ENCODE measurements around the gene CNIH1. TPM values are rescaled to one million over a fixed set of nuclear protein-coding genes. Genes with fewer than 3 reads are reported as not detected.
"Not testable (repeated sequence)": the region's sequence is repeated elsewhere in the genome, so short reads cannot be mapped to it uniquely, and the experiment has no call there.

CNIH1 gene
- total RNA-seq, 6 donors from 2014 or later: 37.7 to 105 (median 57.9) TPM

GRCh38 chr14:54395716-54396115 lies 45.5 kb downstream of the CNIH1 start:
- no peak for ATAC-seq (ENCODE audit: low FRiP score in 2 of 2)
- H3K9me3 ChIP-seq: no peaks in the 10 kb centered on the region
- TF ChIP-seq EP300 (IDR thresholded peaks at IDR 0.05) (no peak), POLR2AphosphoS5 (IDR thresholded peaks at IDR 0.05) (no peak)
- no peaks in the 10 kb centered on the region for H3K36me3 ChIP-seq
- WGBS, 2 donors: 100% methylated on average over 2 of the region's 2 CpGs
- no peaks in the 10 kb centered on the region for H3K27me3 ChIP-seq
- peaks cover 4 to 16% (median 5%) of the 10 kb centered on the region in 4 donors for H3K4me1 ChIP-seq
- H3K4me3 ChIP-seq: no peak overlapping the region
- DNase-seq: no peak
- H3K27ac ChIP-seq: no peak overlapping the region

GRCh38 chr14:54395284-54395683 lies 45.9 kb downstream of the CNIH1 start:
- Histone ChIP-seq H3K9me3 (no peaks in the 10 kb centered on the region), H3K4me1 (peaks cover 4 to 16% (median 5%) of the 10 kb centered on the region in 4 donors), H3K27me3 (no peaks in the 10 kb centered on the region), H3K27ac (no peak overlapping the region), H3K36me3 (no peaks in the 10 kb centered on the region), H3K4me3 (no peak overlapping the region)
- DNase-seq (no peak), ATAC-seq (ENCODE audit: low FRiP score in 2 of 2) (no peak)
- WGBS, 2 donors: 80 to 86% methylated on average over 4 of the region's 4 CpGs
- TF ChIP-seq, protein P1, sequence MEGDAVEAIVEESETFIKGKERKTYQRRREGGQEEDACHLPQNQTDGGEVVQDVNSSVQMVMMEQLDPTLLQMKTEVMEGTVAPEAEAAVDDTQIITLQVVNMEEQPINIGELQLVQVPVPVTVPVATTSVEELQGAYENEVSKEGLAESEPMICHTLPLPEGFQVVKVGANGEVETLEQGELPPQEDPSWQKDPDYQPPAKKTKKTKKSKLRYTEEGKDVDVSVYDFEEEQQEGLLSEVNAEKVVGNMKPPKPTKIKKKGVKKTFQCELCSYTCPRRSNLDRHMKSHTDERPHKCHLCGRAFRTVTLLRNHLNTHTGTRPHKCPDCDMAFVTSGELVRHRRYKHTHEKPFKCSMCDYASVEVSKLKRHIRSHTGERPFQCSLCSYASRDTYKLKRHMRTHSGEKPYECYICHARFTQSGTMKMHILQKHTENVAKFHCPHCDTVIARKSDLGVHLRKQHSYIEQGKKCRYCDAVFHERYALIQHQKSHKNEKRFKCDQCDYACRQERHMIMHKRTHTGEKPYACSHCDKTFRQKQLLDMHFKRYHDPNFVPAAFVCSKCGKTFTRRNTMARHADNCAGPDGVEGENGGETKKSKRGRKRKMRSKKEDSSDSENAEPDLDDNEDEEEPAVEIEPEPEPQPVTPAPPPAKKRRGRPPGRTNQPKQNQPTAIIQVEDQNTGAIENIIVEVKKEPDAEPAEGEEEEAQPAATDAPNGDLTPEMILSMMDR (IDR thresholded peaks at IDR 0.05): no peak
- no peak for TF ChIP-seq EP300 (IDR thresholded peaks at IDR 0.05)
- TF ChIP-seq POLR2AphosphoS5 (IDR thresholded peaks at IDR 0.05): no peak
- no peak for TF ChIP-seq POLR2A (IDR thresholded peaks at IDR 0.05)

DNA sequence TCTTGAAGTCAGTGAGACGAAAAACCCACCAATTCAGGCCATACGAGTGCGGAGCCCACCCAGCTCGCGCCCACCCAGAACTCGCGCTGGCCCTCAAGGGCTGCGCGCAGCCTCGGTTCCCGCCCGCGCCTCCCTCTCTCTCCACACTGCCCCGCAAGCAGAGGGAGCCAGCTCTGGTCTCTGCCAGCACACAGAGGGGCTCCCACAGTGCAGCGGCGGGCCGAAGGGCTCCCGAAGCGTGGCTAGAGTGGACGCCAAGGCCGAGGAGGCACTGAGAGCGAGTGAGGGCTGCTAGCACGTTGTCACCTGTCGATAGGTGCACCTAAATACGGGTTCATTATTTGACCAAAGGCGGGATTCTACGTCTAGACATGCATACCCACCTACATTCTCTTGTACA lies 46.6 kb downstream of the CNIH1 start:
- 97% methylated on average over 27 of the region's 27 CpGs for WGBS, 2 donors
- peak in 1 of 2 donors; percentile 83 for DNase-seq
- TF ChIP-seq, protein P1 (IDR thresholded peaks at IDR 0.05): no peak
- no peak for TF ChIP-seq EP300 (IDR thresholded peaks at IDR 0.05)
- no peak for TF ChIP-seq POLR2AphosphoS5 (IDR thresholded peaks at IDR 0.05)
- no peak for TF ChIP-seq POLR2A (IDR thresholded peaks at IDR 0.05)

DNA sequence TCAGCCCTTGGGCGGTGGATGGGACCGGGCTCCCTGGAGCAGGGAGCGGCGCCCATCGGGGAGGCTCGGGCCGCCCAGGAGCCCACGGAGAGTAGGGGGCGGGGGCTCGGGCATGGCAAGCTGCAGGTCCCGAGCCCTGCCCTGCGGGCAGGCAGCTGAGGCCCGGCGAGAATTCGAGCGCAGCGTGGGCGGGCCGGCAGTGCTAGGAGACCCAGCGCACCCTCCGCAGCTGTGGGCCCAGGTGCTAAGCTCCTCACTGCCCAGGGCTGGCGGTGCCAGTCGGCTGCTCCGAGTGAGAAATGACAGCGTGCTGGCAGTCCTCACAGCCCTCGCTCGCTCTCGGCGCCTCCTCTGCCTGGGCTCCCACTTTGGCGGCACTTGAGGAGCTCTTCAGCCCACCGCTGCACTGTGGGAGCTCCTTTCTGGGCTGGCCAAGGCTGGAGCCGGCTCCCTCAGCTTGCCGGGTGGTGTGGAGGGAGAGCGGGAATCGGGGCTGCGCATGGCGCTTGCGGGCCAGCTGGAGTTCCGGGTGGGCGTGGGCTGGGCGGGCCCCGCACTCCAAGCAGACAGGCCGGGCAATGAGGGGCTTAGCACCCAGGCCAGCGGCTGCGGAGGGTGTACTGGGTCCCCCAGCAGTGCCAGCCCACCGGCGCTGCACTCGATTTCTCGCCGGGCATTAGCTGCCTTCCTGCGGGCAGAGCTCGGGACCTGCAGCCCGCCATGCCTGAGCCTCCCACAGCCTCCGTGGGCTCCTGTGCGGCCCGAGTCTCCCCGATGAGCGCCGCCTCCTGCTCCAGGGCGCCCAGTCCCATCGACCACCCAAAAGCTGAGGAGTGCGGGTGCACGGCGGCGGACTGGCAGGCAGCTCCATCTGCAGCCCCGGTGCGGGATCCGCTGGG lies 47.9 kb downstream of the CNIH1 start:
- H3K27me3 ChIP-seq; H3K36me3 ChIP-seq; ATAC-seq (ENCODE audit: low FRiP score in 2 of 2); H3K4me3 ChIP-seq; H3K27ac ChIP-seq; H3K9me3 ChIP-seq: not testable (repeated sequence)
- DNase-seq: peak in 1 of 2 donors; percentile 79
- 90 to 95% methylated on average over 2 to 47 of the region's 68 CpGs for WGBS, 2 donors
- peaks cover 4 to 16% (median 5%) of the 10 kb centered on the region in 4 donors for H3K4me1 ChIP-seq

More for the DNA sequence above, 46.6 kb downstream of the CNIH1 start:
- no peak overlapping the region for H3K4me3 ChIP-seq
- H3K36me3 ChIP-seq: no peaks in the 10 kb centered on the region
- H3K9me3 ChIP-seq: no peaks in the 10 kb centered on the region
- no peaks in the 10 kb centered on the region for H3K27me3 ChIP-seq
- H3K27ac ChIP-seq: no peak overlapping the region
- peaks cover 4 to 16% (median 5%) of the 10 kb centered on the region in 4 donors for H3K4me1 ChIP-seq
- ATAC-seq (ENCODE audit: low FRiP score in 2 of 2): no peak

DNA sequence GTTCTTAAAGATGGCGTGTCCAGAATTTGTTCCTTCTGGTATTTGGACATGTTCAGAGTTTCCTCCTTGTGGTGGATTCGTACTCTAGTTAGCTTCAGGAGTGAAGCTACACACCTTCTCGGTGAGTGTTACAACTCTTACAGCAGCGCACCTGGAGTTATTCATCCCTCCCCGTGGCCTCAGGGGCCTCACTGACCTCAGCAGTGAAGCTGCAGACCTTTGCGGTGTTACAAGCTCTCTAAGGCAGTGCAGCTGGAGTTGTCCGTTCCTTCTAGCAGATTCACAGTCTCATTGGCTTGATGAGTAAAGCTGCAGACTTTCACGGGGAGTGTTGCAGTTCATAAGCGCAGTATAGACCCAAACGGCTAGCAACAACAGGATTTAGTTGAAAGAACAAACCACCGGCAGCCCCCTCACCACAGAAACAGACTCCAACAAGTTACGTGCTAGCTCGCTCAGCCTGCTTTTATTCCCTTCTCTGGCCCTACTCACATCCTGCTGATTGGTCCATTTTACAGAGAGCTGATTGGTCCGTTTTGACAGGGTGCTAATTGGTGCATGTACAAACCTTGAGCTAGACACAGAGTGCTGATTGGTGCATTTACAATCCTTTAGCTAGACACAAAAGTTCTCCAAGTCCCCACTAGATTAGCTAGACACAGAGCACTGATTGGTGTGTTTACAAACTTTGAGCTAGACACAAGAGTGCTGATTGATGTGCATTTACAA lies 48.9 kb downstream of the CNIH1 start:
- Histone ChIP-seq H3K27me3 (no peaks in the 10 kb centered on the region), H3K27ac (no peak overlapping the region), H3K9me3 (no peaks in the 10 kb centered on the region), H3K4me1 (peaks cover 1 to 8% (median 2%) of the 10 kb centered on the region in 4 donors), H3K4me3 (no peak overlapping the region), H3K36me3 (no peaks in the 10 kb centered on the region)
- TF ChIP-seq, protein P1 (IDR thresholded peaks at IDR 0.05): no peak
- TF ChIP-seq EP300 (IDR thresholded peaks at IDR 0.05) (no peak), POLR2AphosphoS5 (IDR thresholded peaks at IDR 0.05) (no peak), POLR2A (IDR thresholded peaks at IDR 0.05) (no peak)
- no peak for ATAC-seq (ENCODE audit: low FRiP score in 2 of 2)
- 86 to 89% methylated on average over 14 of the region's 14 CpGs for whole genome bisulfite sequencing, 2 donors
- DNase-seq: no peak

All from upper lobe of left lung (tissue), 6 donors.